Measurements from ENCODE around the gene GANAB. TPM values are rescaled to one million over a fixed set of nuclear protein-coding genes. Genes with fewer than 3 reads are reported as not detected.

The GANAB gene
- total and polyA plus RNA-seq, 2 of the 13 experiments (the other 11 are each of a cell fraction or from before 2014, with no cell fraction given): 99.5 to 234 TPM

DNA sequence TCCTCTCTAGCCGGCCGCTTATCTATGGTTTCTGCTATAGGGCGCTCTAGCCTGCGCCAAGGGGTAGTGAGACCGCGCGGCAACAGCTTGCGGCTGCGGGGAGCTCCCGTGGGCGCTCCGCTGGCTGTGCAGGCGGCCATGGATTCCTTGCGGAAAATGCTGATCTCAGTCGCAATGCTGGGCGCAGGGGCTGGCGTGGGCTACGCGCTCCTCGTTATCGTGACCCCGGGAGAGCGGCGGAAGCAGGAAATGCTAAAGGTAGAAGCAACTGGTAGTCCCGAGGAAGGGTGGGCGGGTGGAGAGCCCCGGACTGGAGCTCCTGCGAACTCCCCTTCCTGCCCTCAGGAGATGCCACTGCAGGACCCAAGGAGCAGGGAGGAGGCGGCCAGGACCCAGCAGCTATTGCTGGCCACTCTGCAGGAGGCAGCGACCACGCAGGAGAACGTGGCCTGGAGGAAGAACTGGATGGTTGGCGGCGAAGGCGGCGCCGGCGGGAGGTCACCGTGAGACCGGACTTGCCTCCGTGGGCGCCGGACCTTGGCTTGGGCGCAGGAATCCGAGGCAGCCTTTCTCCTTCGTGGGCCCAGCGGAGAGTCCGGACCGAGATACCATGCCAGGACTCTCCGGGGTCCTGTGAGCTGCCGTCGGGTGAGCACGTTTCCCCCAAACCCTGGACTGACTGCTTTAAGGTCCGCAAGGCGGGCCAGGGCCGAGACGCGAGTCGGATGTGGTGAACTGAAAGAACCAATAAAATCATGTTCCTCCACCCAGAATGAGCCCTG, 25.4 kb upstream of the GANAB start, which contains the start of the genes LBHD1 and UQCC3 (continued):
- TF ChIP-seq ESRRA (CRISPR knock-in tag; IDR thresholded peaks at IDR 0.05; ENCODE audit: low read depth): peak; percentile 51
- TF ChIP-seq SSRP1 (CRISPR knock-in tag; IDR thresholded peaks at IDR 0.05): peak; percentile 14; the same call in 1 of the 2 replicates
- peak; percentile 80 for TF ChIP-seq XRCC5 (optimal IDR thresholded peaks at IDR 0.05; ENCODE audit: low read length)
- TF ChIP-seq ADNP (CRISPR knock-in tag; IDR thresholded peaks at IDR 0.05): no peak
- TF ChIP-seq ZNF383 (CRISPR knock-in tag; IDR thresholded peaks at IDR 0.05; ENCODE audit: borderline replicate concordance): no peak
- TF ChIP-seq, protein P1, sequence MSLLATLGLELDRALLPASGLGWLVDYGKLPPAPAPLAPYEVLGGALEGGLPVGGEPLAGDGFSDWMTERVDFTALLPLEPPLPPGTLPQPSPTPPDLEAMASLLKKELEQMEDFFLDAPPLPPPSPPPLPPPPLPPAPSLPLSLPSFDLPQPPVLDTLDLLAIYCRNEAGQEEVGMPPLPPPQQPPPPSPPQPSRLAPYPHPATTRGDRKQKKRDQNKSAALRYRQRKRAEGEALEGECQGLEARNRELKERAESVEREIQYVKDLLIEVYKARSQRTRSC (CRISPR knock-in tag; IDR thresholded peaks at IDR 0.05; ENCODE audit: low read depth): no peak
- peak; percentile 69; the same call in 1 of the 2 replicates for TF ChIP-seq ZNF766 (CRISPR knock-in tag; IDR thresholded peaks at IDR 0.05; ENCODE audit: borderline replicate concordance)
- TF ChIP-seq, protein P2, sequence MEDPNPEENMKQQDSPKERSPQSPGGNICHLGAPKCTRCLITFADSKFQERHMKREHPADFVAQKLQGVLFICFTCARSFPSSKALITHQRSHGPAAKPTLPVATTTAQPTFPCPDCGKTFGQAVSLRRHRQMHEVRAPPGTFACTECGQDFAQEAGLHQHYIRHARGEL (CRISPR knock-in tag; IDR thresholded peaks at IDR 0.05): no peak
- no peak for TF ChIP-seq TBL1XR1 (IDR thresholded peaks at IDR 0.05; ENCODE audit: borderline replicate concordance, low read length, partially characterized antibody)
- no peak; the same call in 1 of the 2 replicates for TF ChIP-seq NFATC3 (CRISPR knock-in tag; IDR thresholded peaks at IDR 0.05)
- 0 out of 2 replicates have a peak, but pooled peaks have one; percentile 69 for TF ChIP-seq ZNF17 (CRISPR knock-in tag; IDR thresholded peaks at IDR 0.05)
- peak; percentile 83; the same call in 1 of the 2 replicates for TF ChIP-seq ZNF446 (CRISPR knock-in tag; IDR thresholded peaks at IDR 0.05)
- peak; percentile 84 for TF ChIP-seq GATAD1 (CRISPR knock-in tag; IDR thresholded peaks at IDR 0.05)
- no peak; the same call in none of the 2 replicates for TF ChIP-seq ATF7-NPFF (CRISPR knock-in tag; IDR thresholded peaks at IDR 0.05; ENCODE audit: low read depth)
- TF ChIP-seq KDM1A (CRISPR knock-in tag; IDR thresholded peaks at IDR 0.05): no peak
- peak; percentile 44; the same call in 1 of the 2 replicates for TF ChIP-seq FOXK1 (CRISPR knock-in tag; IDR thresholded peaks at IDR 0.05; ENCODE audit: borderline replicate concordance, low read depth)
- TF ChIP-seq, protein P3, sequence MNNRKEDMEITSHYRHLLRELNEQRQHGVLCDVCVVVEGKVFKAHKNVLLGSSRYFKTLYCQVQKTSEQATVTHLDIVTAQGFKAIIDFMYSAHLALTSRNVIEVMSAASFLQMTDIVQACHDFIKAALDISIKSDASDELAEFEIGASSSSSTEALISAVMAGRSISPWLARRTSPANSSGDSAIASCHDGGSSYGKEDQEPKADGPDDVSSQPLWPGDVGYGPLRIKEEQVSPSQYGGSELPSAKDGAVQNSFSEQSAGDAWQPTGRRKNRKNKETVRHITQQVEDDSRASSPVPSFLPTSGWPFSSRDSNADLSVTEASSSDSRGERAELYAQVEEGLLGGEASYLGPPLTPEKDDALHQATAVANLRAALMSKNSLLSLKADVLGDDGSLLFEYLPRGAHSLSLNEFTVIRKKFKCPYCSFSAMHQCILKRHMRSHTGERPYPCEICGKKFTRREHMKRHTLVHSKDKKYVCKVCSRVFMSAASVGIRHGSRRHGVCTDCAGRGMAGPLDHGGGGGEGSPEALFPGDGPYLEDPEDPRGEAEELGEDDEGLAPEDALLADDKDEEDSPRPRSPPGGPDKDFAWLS (CRISPR knock-in tag; IDR thresholded peaks at IDR 0.05; ENCODE audit: borderline replicate concordance): no peak
- TF ChIP-seq SALL2 (CRISPR knock-in tag; IDR thresholded peaks at IDR 0.05): no peak
- 0 out of 2 replicates have a peak, but pooled peaks have one; percentile 67 for TF ChIP-seq BORCS8-MEF2B (CRISPR knock-in tag; IDR thresholded peaks at IDR 0.05)
- TF ChIP-seq MYC (CRISPR knock-in tag; IDR thresholded peaks at IDR 0.05; ENCODE audit: borderline replicate concordance): peak; percentile 69
- TF ChIP-seq LCORL (IDR thresholded peaks at IDR 0.05): no peak
- peak; percentile 45; the same call in 1 of the 2 replicates for TF ChIP-seq LCORL (CRISPR knock-in tag; IDR thresholded peaks at IDR 0.05)
- no peak for TF ChIP-seq ZNF598 (CRISPR knock-in tag; IDR thresholded peaks at IDR 0.05; ENCODE audit: borderline replicate concordance)
- TF ChIP-seq ZNF510 (CRISPR knock-in tag; IDR thresholded peaks at IDR 0.05; ENCODE audit: low read depth): no peak
- TF ChIP-seq, protein P4, sequence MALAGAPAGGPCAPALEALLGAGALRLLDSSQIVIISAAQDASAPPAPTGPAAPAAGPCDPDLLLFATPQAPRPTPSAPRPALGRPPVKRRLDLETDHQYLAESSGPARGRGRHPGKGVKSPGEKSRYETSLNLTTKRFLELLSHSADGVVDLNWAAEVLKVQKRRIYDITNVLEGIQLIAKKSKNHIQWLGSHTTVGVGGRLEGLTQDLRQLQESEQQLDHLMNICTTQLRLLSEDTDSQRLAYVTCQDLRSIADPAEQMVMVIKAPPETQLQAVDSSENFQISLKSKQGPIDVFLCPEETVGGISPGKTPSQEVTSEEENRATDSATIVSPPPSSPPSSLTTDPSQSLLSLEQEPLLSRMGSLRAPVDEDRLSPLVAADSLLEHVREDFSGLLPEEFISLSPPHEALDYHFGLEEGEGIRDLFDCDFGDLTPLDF (CRISPR knock-in tag; IDR thresholded peaks at IDR 0.05): 0 out of 2 replicates have a peak, but pooled peaks have one; percentile 23
